HepG2 (cell line): ENCODE data around the gene YJEFN3. TPM values are rescaled to one million over a fixed set of nuclear protein-coding genes. Genes with fewer than 3 reads are reported as not detected.

ENCODE experiments used
- ATF7 ChIP-seq, 2 experiments: fragments of 450-650 bp in 1 of 2; sonication (generic) in 1 of 2; formaldehyde crosslinking in 1 of 2; IDR thresholded peaks; 2 replicates each; pipeline versions ENCODE4 v1.4.0 to v1.6.1; 2016 to 2020; ENCODE audit warnings: antibody characterized with exemption in 1 of 2, mild to moderate bottlenecking in 1 of 2, missing genetic modification reagents in 1 of 2
- DDIT3 ChIP-seq: sonication (generic); formaldehyde crosslinking; IDR thresholded peaks from 2 replicates; pipeline ENCODE4 v1.4.0; 2020; ENCODE audit warnings: mild to moderate bottlenecking, missing genetic modification reagents
- FOXJ3 ChIP-seq: sonication (generic); formaldehyde crosslinking; IDR thresholded peaks from 2 replicates; pipeline ENCODE4 v1.4.0; 2020; ENCODE audit warnings: missing genetic modification reagents, mild to moderate bottlenecking, borderline replicate concordance
- KAT8 ChIP-seq: IDR thresholded peaks from 2 replicates; pipeline ENCODE4 v1.6.1; 2016; ENCODE audit warnings: missing genetic modification reagents, missing compliant biosample characterization
- NR2F1 ChIP-seq, 2 experiments: fragments of 450-650 bp in 1 of 2; formaldehyde crosslinking in 1 of 2; IDR thresholded peaks; 2 replicates each; pipeline versions ENCODE4 v1.5.0 to v1.6.1; 2016 to 2020; ENCODE audit warnings: mild to moderate bottlenecking in 1 of 2, missing compliant biosample characterization in 1 of 2, missing genetic modification reagents in 1 of 2, moderate library complexity in 1 of 2
- TFE3 ChIP-seq: IDR thresholded peaks from 2 replicates; pipeline ENCODE4 v1.6.1; 2016
- YY1 ChIP-seq: IDR thresholded peaks from 2 replicates; pipeline ENCODE4 v1.6.1; 2011; ENCODE audit warnings: low read length, low read depth, moderate library complexity, mild to moderate bottlenecking; ENCODE audit not compliant: insufficient read depth, insufficient replicate concordance
- ZMAT3 ChIP-seq: sonication (generic); formaldehyde crosslinking; conservative IDR thresholded peaks from 2 replicates; pipeline ENCODE4 v1.7.0; 2021; ENCODE audit warnings: missing genetic modification reagents
- ZNF180 ChIP-seq: sonication (generic); formaldehyde crosslinking; IDR thresholded peaks from 2 replicates; pipeline ENCODE4 v1.4.0; 2020; ENCODE audit warnings: low read depth, missing genetic modification reagents, borderline replicate concordance
- ZNF512B ChIP-seq: sonication (generic); formaldehyde crosslinking; IDR thresholded peaks from 2 replicates; pipeline ENCODE4 v1.5.1; 2020; ENCODE audit warnings: missing genetic modification reagents, mild to moderate bottlenecking, borderline replicate concordance
- ZNF709 ChIP-seq: sonication (generic); formaldehyde crosslinking; IDR thresholded peaks from 2 replicates; pipeline ENCODE4 v1.5.0; 2020; ENCODE audit warnings: mild to moderate bottlenecking, missing genetic modification reagents
- ZSCAN20 ChIP-seq: sonication (generic); formaldehyde crosslinking; IDR thresholded peaks from 2 replicates; pipeline ENCODE4 v1.4.0; 2020; ENCODE audit warnings: missing genetic modification reagents, mild to moderate bottlenecking, borderline replicate concordance
- polyA plus RNA-seq, 8 experiments: library from polyadenylated mRNA; depleted of rRNA in 3 of 8; stranded (reverse) in 7 of 8; unstranded in 1 of 8; fragments of >200 nt; fragmentation: Illumina TruSeq in 4 of 8; extraction: Trizol in 4 of 8; gene quantifications; 2 replicates each; pipeline versions ENCODE4 v1.2.1 to v1.2.3, GENCODE V29; 2011 to 2016; ENCODE audit warnings: low read depth in 4 of 8, missing spikeins in 1 of 8, mixed read lengths in 1 of 8; ENCODE audit not compliant: insufficient read depth in 1 of 8
- total RNA-seq, 5 experiments: library from RNA; depleted of rRNA; stranded (reverse); fragments of >200 nt; fragmentation: Illumina TruSeq; extraction: Trizol; gene quantifications; 2 replicates each; pipeline ENCODE4 v1.2.3, GENCODE V29; 2016; ENCODE audit warnings: low read depth in 1 of 5
- TF ChIP-seq, protein P1 (sequence below): sonication (generic); formaldehyde crosslinking; conservative IDR thresholded peaks from 2 replicates; pipeline ENCODE4 v1.4.0; 2020; ENCODE audit warnings: mild to moderate bottlenecking, missing genetic modification reagents, moderate library complexity
- TF ChIP-seq, protein P2 (sequence below): IDR thresholded peaks from 2 replicates; pipeline ENCODE4 v1.4.0; 2020; ENCODE audit warnings: mild to moderate bottlenecking, missing genetic modification reagents

The YJEFN3 gene
- total and polyA plus RNA-seq, 2 of the 13 experiments (the other 11 are each of a cell fraction or from before 2014, with no cell fraction given) = 0.89 to 4.0 TPM

- no peak for TF ChIP-seq ZSCAN20 (CRISPR knock-in tag)
- 0 out of 2 replicates have a peak, but pooled peaks have one; percentile 29 for TF ChIP-seq TFE3 (CRISPR knock-in tag)
- no peak for TF ChIP-seq ZNF512B
- TF ChIP-seq FOXJ3 (CRISPR knock-in tag) = no peak
- TF ChIP-seq, protein P1, sequence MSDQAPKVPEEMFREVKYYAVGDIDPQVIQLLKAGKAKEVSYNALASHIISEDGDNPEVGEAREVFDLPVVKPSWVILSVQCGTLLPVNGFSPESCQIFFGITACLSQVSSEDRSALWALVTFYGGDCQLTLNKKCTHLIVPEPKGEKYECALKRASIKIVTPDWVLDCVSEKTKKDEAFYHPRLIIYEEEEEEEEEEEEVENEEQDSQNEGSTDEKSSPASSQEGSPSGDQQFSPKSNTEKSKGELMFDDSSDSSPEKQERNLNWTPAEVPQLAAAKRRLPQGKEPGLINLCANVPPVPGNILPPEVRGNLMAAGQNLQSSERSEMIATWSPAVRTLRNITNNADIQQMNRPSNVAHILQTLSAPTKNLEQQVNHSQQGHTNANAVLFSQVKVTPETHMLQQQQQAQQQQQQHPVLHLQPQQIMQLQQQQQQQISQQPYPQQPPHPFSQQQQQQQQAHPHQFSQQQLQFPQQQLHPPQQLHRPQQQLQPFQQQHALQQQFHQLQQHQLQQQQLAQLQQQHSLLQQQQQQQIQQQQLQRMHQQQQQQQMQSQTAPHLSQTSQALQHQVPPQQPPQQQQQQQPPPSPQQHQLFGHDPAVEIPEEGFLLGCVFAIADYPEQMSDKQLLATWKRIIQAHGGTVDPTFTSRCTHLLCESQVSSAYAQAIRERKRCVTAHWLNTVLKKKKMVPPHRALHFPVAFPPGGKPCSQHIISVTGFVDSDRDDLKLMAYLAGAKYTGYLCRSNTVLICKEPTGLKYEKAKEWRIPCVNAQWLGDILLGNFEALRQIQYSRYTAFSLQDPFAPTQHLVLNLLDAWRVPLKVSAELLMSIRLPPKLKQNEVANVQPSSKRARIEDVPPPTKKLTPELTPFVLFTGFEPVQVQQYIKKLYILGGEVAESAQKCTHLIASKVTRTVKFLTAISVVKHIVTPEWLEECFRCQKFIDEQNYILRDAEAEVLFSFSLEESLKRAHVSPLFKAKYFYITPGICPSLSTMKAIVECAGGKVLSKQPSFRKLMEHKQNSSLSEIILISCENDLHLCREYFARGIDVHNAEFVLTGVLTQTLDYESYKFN (CRISPR knock-in tag) = no peak
- no peak for TF ChIP-seq ZNF180 (CRISPR knock-in tag)
- peak; percentile 64 for TF ChIP-seq YY1
- TF ChIP-seq, protein P2, sequence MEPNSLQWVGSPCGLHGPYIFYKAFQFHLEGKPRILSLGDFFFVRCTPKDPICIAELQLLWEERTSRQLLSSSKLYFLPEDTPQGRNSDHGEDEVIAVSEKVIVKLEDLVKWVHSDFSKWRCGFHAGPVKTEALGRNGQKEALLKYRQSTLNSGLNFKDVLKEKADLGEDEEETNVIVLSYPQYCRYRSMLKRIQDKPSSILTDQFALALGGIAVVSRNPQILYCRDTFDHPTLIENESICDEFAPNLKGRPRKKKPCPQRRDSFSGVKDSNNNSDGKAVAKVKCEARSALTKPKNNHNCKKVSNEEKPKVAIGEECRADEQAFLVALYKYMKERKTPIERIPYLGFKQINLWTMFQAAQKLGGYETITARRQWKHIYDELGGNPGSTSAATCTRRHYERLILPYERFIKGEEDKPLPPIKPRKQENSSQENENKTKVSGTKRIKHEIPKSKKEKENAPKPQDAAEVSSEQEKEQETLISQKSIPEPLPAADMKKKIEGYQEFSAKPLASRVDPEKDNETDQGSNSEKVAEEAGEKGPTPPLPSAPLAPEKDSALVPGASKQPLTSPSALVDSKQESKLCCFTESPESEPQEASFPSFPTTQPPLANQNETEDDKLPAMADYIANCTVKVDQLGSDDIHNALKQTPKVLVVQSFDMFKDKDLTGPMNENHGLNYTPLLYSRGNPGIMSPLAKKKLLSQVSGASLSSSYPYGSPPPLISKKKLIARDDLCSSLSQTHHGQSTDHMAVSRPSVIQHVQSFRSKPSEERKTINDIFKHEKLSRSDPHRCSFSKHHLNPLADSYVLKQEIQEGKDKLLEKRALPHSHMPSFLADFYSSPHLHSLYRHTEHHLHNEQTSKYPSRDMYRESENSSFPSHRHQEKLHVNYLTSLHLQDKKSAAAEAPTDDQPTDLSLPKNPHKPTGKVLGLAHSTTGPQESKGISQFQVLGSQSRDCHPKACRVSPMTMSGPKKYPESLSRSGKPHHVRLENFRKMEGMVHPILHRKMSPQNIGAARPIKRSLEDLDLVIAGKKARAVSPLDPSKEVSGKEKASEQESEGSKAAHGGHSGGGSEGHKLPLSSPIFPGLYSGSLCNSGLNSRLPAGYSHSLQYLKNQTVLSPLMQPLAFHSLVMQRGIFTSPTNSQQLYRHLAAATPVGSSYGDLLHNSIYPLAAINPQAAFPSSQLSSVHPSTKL (CRISPR knock-in tag) = no peak
- TF ChIP-seq NR2F1 (CRISPR knock-in tag; IDR thresholded peaks at IDR 0.05) = no peak
- no peak for TF ChIP-seq DDIT3
- TF ChIP-seq KAT8 (CRISPR knock-in tag) = 0 out of 2 replicates have a peak, but pooled peaks have one; percentile 28
- no peak for TF ChIP-seq ZMAT3 (CRISPR knock-in tag)
- no peak for TF ChIP-seq ZNF709 (CRISPR knock-in tag)
- peak; percentile 79 for TF ChIP-seq ATF7 (IDR thresholded peaks at IDR 0.05)
- TF ChIP-seq ATF7 (CRISPR knock-in tag; IDR thresholded peaks at IDR 0.05) = no peak
Measured at GRCh38 chr19:19488875-19489690, 39.6 kb upstream of the YJEFN3 start (continued).
